RWPE2 (cell line): ENCODE measurements around the gene PNMA6E.

Experiments
- ATAC-seq: fragments of 200-7000 bp; cut with Tn5 transposase; 3 replicates; pipeline ENCODE4 v1.9.1; 2021; ENCODE audit warnings: low read depth
- DNase-seq: peaks from one replicate; pipeline ENCODE4 v3.0.0-alpha.2; 2020; ENCODE audit warnings: low spot score
- H3K27ac ChIP-seq: fragments of 450-650 bp; 2 replicates; pipeline ENCODE4 v1.5.1; 2017; ENCODE audit warnings: mild to moderate bottlenecking; ENCODE audit not compliant: poor library complexity, severe bottlenecking
- H3K27me3 ChIP-seq: fragments of 250-450 bp; sonication (Bioruptor Pico); 2 replicates; pipeline ENCODE4 v1.5.1; 2021; ENCODE audit warnings: mild to moderate bottlenecking, moderate library complexity; ENCODE audit not compliant: insufficient read depth, poor library complexity, severe bottlenecking
- H3K36me3 ChIP-seq: fragments of 250-450 bp; sonication (Bioruptor Pico); 2 replicates; pipeline ENCODE4 v1.5.1; 2020; ENCODE audit warnings: low read depth, mild to moderate bottlenecking, moderate library complexity
- H3K4me1 ChIP-seq: fragments of 250-450 bp; sonication (Bioruptor Pico); 2 replicates; pipeline ENCODE4 v1.5.1; 2021; ENCODE audit warnings: mild to moderate bottlenecking, moderate library complexity; ENCODE audit not compliant: insufficient read depth, poor library complexity, severe bottlenecking
- H3K4me3 ChIP-seq: fragments of 250-450 bp; sonication (Bioruptor Pico); 2 replicates; pipeline ENCODE4 v1.5.1; 2021; ENCODE audit warnings: mild to moderate bottlenecking, moderate library complexity; ENCODE audit not compliant: severe bottlenecking
- H3K9me3 ChIP-seq: fragments of 250-450 bp; sonication (Bioruptor Pico); 2 replicates; pipeline ENCODE4 v1.5.1; 2021; ENCODE audit warnings: mild to moderate bottlenecking, moderate library complexity; ENCODE audit not compliant: severe bottlenecking
- TF ChIP-seq, protein P1 (sequence below): fragments of 450-650 bp; IDR thresholded peaks from one replicate; pipeline ENCODE4 v1.5.1; 2017; ENCODE audit warnings: mild to moderate bottlenecking, moderate library complexity; ENCODE audit not compliant: poor library complexity, severe bottlenecking

Gene PNMA6E

GRCh38 chrX:153401133-153401764, at the start of gene PNMA6E:
TSS of gene PNMA6E (minus strand) at chrX:153401350. CDS start at chrX:153398849, 2,501 bp downstream.
- ATAC-seq = no peak
- Histone ChIP-seq H3K9me3 (no peaks in the 10 kb centered on the region), H3K4me3 (no peak within 1 kb of the TSS), H3K4me1 (no peaks in the 10 kb centered on the region), H3K27me3 (no peaks in the 10 kb centered on the region), H3K27ac (no peak within 1 kb of the TSS), H3K36me3 (no peaks in the 10 kb centered on the region)
- DNase-seq = no peak
- TF ChIP-seq, protein P1, sequence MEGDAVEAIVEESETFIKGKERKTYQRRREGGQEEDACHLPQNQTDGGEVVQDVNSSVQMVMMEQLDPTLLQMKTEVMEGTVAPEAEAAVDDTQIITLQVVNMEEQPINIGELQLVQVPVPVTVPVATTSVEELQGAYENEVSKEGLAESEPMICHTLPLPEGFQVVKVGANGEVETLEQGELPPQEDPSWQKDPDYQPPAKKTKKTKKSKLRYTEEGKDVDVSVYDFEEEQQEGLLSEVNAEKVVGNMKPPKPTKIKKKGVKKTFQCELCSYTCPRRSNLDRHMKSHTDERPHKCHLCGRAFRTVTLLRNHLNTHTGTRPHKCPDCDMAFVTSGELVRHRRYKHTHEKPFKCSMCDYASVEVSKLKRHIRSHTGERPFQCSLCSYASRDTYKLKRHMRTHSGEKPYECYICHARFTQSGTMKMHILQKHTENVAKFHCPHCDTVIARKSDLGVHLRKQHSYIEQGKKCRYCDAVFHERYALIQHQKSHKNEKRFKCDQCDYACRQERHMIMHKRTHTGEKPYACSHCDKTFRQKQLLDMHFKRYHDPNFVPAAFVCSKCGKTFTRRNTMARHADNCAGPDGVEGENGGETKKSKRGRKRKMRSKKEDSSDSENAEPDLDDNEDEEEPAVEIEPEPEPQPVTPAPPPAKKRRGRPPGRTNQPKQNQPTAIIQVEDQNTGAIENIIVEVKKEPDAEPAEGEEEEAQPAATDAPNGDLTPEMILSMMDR = no peak

DNA sequence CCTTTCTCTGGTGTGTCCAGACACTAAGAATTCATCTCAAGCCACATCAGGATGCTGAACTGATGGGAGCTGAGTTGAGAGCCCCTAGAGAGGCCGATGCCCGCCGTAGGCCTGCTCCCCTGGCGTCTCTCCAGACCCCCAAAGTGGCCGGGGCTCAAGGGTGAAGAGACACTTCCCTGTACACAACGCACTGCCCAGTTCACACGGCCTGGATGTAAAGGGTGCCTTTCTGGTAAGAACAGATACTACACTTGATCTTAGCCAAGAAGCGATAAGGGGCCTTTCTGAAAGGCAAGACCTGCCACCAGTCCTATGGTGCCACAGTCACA, 49.8 kb upstream of the PNMA6E start:
- ATAC-seq (no peak), DNase-seq (no peak)
- H3K4me3 ChIP-seq = no peak overlapping the region
- H3K36me3 ChIP-seq = no peaks in the 10 kb centered on the region
- no peaks in the 10 kb centered on the region for H3K27me3 ChIP-seq
- no peak overlapping the region for H3K27ac ChIP-seq
- no peaks in the 10 kb centered on the region for H3K9me3 ChIP-seq
- TF ChIP-seq, protein P1 = no peak
- H3K4me1 ChIP-seq = no peaks in the 10 kb centered on the region

DNA sequence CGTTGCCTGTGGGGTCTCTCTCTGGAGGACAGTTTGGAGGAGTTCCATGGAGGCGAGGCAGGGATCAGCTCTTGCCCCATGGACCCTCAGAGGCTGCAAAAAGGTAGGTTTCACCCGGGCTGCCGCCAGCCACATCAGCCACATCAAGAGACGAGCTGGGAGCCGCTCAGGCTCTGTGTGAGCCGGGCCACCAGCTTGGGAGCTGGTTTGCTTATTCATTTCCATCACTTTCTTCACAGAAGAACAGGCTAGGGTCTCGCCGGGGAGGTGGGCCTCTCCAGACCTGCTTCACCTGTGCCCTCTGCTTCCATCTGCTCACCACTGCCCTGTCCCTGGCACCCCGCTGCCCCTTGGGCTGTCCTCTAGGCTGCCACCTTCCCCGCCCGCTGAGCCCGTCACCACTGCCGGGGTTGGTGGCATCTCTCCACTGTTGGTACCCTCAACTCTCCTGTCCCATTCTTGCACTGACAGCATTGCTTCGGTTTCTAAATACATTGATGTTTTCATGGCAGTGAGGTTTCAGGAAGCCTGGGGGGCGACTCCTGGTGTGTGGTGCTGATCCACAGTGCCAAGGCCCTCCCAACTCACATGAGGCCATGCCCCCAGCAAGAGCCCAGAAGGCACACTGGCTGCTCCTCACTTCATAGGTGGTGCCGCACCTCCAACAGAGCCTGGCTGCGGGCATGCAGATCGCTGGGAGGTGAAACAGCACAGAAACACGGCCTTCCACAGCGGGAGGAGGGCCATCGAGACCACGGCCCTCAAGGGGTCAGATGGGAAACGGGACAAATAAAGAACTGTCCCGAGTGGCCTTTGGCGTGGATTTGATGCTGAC, 49.2 kb upstream of the PNMA6E start:
- Histone ChIP-seq H3K36me3 (no peaks in the 10 kb centered on the region), H3K4me3 (no peak overlapping the region), H3K27ac (no peak overlapping the region), H3K27me3 (no peaks in the 10 kb centered on the region), H3K9me3 (no peaks in the 10 kb centered on the region), H3K4me1 (no peaks in the 10 kb centered on the region)
- DNase-seq (no peak), ATAC-seq (no peak)
- TF ChIP-seq, protein P1 = no peak

- TF ChIP-seq, protein P1 = no peak
- no peaks in the 10 kb centered on the region for H3K36me3 ChIP-seq
- no peak for DNase-seq
- H3K4me1 ChIP-seq = no peaks in the 10 kb centered on the region
- H3K9me3 ChIP-seq = no peaks in the 10 kb centered on the region
- H3K27ac ChIP-seq = no peak overlapping the region
- peak; percentile 10; the same call in 1 of the 3 replicates for ATAC-seq
- H3K27me3 ChIP-seq = no peaks in the 10 kb centered on the region
- H3K4me3 ChIP-seq = no peak overlapping the region
Measured at GRCh38 chrX:153449368-153450113, 48.4 kb upstream of the PNMA6E start.
